ENCODE measurements around the gene AUNIP.

AUNIP gene

GRCh38 chr1:25858906-25859789 is at the start of gene AUNIP:
Gene AUNIP, minus strand, starts transcription at chr1:25859457. Its CDS starts 100 bp downstream, at chr1:25859357.
- H3K4me1 ChIP-seq (ENCODE audit: control insufficient read depth, low read depth, low read length) = peaks cover 4% of the 10 kb centered on the region
- H3K9me3 ChIP-seq (ENCODE audit: control insufficient read depth, low read depth, low read length) = no peaks in the 10 kb centered on the region
- peak within 1 kb of the TSS; percentile 93 for H3K9ac ChIP-seq (ENCODE audit: low read length)
- no peaks in the 10 kb centered on the region for H3K27me3 ChIP-seq (ENCODE audit: control insufficient read depth, insufficient read depth, low read length)
- no peaks in the 10 kb centered on the region for H3K36me3 ChIP-seq (ENCODE audit: control insufficient read depth, low read depth, low read length)
- H3K4me3 ChIP-seq (ENCODE audit: low read length) = peak within 1 kb of the TSS; percentile 85
- H3K27ac ChIP-seq (ENCODE audit: low read length) = peak within 1 kb of the TSS; percentile 73

GRCh38 chr1:25909040-25909439 is 49.8 kb upstream of the AUNIP start:
- Histone ChIP-seq H3K27me3 (ENCODE audit: control insufficient read depth, insufficient read depth, low read length) (no peaks in the 10 kb centered on the region), H3K27ac (ENCODE audit: low read length) (no peak overlapping the region), H3K9ac (ENCODE audit: low read length) (no peak overlapping the region), H3K36me3 (ENCODE audit: control insufficient read depth, low read depth, low read length) (no peaks in the 10 kb centered on the region), H3K4me3 (ENCODE audit: low read length) (no peak overlapping the region), H3K9me3 (ENCODE audit: control insufficient read depth, low read depth, low read length) (no peaks in the 10 kb centered on the region), H3K4me1 (ENCODE audit: control insufficient read depth, low read depth, low read length) (peaks cover 12% of the 10 kb centered on the region)

- no peak overlapping the region for H3K4me3 ChIP-seq (ENCODE audit: low read length)
- peaks cover 16% of the 10 kb centered on the region for H3K4me1 ChIP-seq (ENCODE audit: control insufficient read depth, low read depth, low read length)
- no peak overlapping the region for H3K27ac ChIP-seq (ENCODE audit: low read length)
- peaks cover 8% of the 10 kb centered on the region for H3K36me3 ChIP-seq (ENCODE audit: control insufficient read depth, low read depth, low read length)
- H3K27me3 ChIP-seq (ENCODE audit: control insufficient read depth, insufficient read depth, low read length) = no peaks in the 10 kb centered on the region
- no peaks in the 10 kb centered on the region for H3K9me3 ChIP-seq (ENCODE audit: control insufficient read depth, low read depth, low read length)
- no peak overlapping the region for H3K9ac ChIP-seq (ENCODE audit: low read length)
These were observed 48.9 kb upstream of the AUNIP start for GRCh38 chr1:25908161-25908560.

GRCh38 chr1:25907601-25908000 is 48.3 kb upstream of the AUNIP start:
- Histone ChIP-seq H3K4me3 (ENCODE audit: low read length) (no peak overlapping the region), H3K9me3 (ENCODE audit: control insufficient read depth, low read depth, low read length) (no peaks in the 10 kb centered on the region), H3K4me1 (ENCODE audit: control insufficient read depth, low read depth, low read length) (peaks cover 16% of the 10 kb centered on the region), H3K9ac (ENCODE audit: low read length) (no peak overlapping the region), H3K27ac (ENCODE audit: low read length) (no peak overlapping the region), H3K27me3 (ENCODE audit: control insufficient read depth, insufficient read depth, low read length) (no peaks in the 10 kb centered on the region), H3K36me3 (ENCODE audit: control insufficient read depth, low read depth, low read length) (peaks cover 14% of the 10 kb centered on the region)

- Histone ChIP-seq H3K4me3 (ENCODE audit: low read length) (peak overlapping the region; percentile 70), H3K27ac (ENCODE audit: low read length) (no peak overlapping the region), H3K4me1 (ENCODE audit: control insufficient read depth, low read depth, low read length) (peaks cover 16% of the 10 kb centered on the region), H3K27me3 (ENCODE audit: control insufficient read depth, insufficient read depth, low read length) (no peaks in the 10 kb centered on the region), H3K36me3 (ENCODE audit: control insufficient read depth, low read depth, low read length) (peaks cover 22% of the 10 kb centered on the region), H3K9ac (ENCODE audit: low read length) (peak overlapping the region; percentile 46), H3K9me3 (ENCODE audit: control insufficient read depth, low read depth, low read length) (no peaks in the 10 kb centered on the region)
These were observed 47.5 kb upstream of the AUNIP start for GRCh38 chr1:25906644-25907300.

- peak within 1 kb of the TSS; percentile 90 for H3K27ac ChIP-seq (ENCODE audit: low read length)
- peaks cover 30% of the 10 kb centered on the region for H3K36me3 ChIP-seq (ENCODE audit: control insufficient read depth, low read depth, low read length)
- H3K4me1 ChIP-seq (ENCODE audit: control insufficient read depth, low read depth, low read length) = peaks cover 16% of the 10 kb centered on the region
- peak within 1 kb of the TSS; percentile 91 for H3K9ac ChIP-seq (ENCODE audit: low read length)
- no peaks in the 10 kb centered on the region for H3K9me3 ChIP-seq (ENCODE audit: control insufficient read depth, low read depth, low read length)
- no peaks in the 10 kb centered on the region for H3K27me3 ChIP-seq (ENCODE audit: control insufficient read depth, insufficient read depth, low read length)
- peak within 1 kb of the TSS; percentile 100 for H3K4me3 ChIP-seq (ENCODE audit: low read length)
These were observed 46.7 kb upstream of the AUNIP start, which contains the start of gene STMN1 for GRCh38 chr1:25905680-25906643. Gene STMN1, minus strand, starts transcription at chr1:25906419. Its CDS starts 1,743 bp downstream, at chr1:25904676.

- H3K4me1 ChIP-seq (ENCODE audit: control insufficient read depth, low read depth, low read length) = peaks cover 16% of the 10 kb centered on the region
- peak overlapping the region; percentile 90 for H3K27ac ChIP-seq (ENCODE audit: low read length)
- peak overlapping the region; percentile 91 for H3K9ac ChIP-seq (ENCODE audit: low read length)
- no peaks in the 10 kb centered on the region for H3K27me3 ChIP-seq (ENCODE audit: control insufficient read depth, insufficient read depth, low read length)
- H3K4me3 ChIP-seq (ENCODE audit: low read length) = peak overlapping the region; percentile 100
- H3K36me3 ChIP-seq (ENCODE audit: control insufficient read depth, low read depth, low read length) = peaks cover 39% of the 10 kb centered on the region
- no peaks in the 10 kb centered on the region for H3K9me3 ChIP-seq (ENCODE audit: control insufficient read depth, low read depth, low read length)
These were observed 45.9 kb upstream of the AUNIP start for GRCh38 chr1:25904943-25905679.

- Histone ChIP-seq H3K4me1 (ENCODE audit: control insufficient read depth, low read depth, low read length) (peaks cover 16% of the 10 kb centered on the region), H3K9ac (ENCODE audit: low read length) (no peak overlapping the region), H3K9me3 (ENCODE audit: control insufficient read depth, low read depth, low read length) (no peaks in the 10 kb centered on the region), H3K27ac (ENCODE audit: low read length) (no peak overlapping the region), H3K36me3 (ENCODE audit: control insufficient read depth, low read depth, low read length) (peaks cover 50% of the 10 kb centered on the region), H3K27me3 (ENCODE audit: control insufficient read depth, insufficient read depth, low read length) (no peaks in the 10 kb centered on the region), H3K4me3 (ENCODE audit: low read length) (peak overlapping the region; percentile 100)
These were observed 44.7 kb upstream of the AUNIP start for GRCh38 chr1:25903986-25904385.

- Histone ChIP-seq H3K36me3 (ENCODE audit: control insufficient read depth, low read depth, low read length) (peaks cover 58% of the 10 kb centered on the region), H3K27ac (ENCODE audit: low read length) (no peak overlapping the region), H3K4me3 (ENCODE audit: low read length) (no peak overlapping the region), H3K4me1 (ENCODE audit: control insufficient read depth, low read depth, low read length) (peaks cover 16% of the 10 kb centered on the region), H3K27me3 (ENCODE audit: control insufficient read depth, insufficient read depth, low read length) (no peaks in the 10 kb centered on the region), H3K9ac (ENCODE audit: low read length) (no peak overlapping the region), H3K9me3 (ENCODE audit: control insufficient read depth, low read depth, low read length) (no peaks in the 10 kb centered on the region)
These were observed 43.2 kb upstream of the AUNIP start for GRCh38 chr1:25902462-25902861.

- Histone ChIP-seq H3K27ac (ENCODE audit: low read length) (no peak overlapping the region), H3K9me3 (ENCODE audit: control insufficient read depth, low read depth, low read length) (no peaks in the 10 kb centered on the region), H3K9ac (ENCODE audit: low read length) (no peak overlapping the region), H3K36me3 (ENCODE audit: control insufficient read depth, low read depth, low read length) (peaks cover 58% of the 10 kb centered on the region), H3K4me1 (ENCODE audit: control insufficient read depth, low read depth, low read length) (peaks cover 13% of the 10 kb centered on the region), H3K27me3 (ENCODE audit: control insufficient read depth, insufficient read depth, low read length) (no peaks in the 10 kb centered on the region), H3K4me3 (ENCODE audit: low read length) (no peak overlapping the region)
These were observed 41.0 kb upstream of the AUNIP start for GRCh38 chr1:25900219-25900618.

All from iPS-18a (cell line).